Stimulated activated memory B cell treated with anti-CD40 and anti-IgM and Interleukin-4, amounts not matched to agents 10 μg/mL and 1 μg/mL and 100 μg/mL, for 72 hours (primary cell): ENCODE data around the gene POLR2H.
"Not testable (repeated sequence)": the region's sequence is repeated elsewhere in the genome, so short reads cannot be mapped to it uniquely, and the experiment has no call there.

ENCODE experiments used
- ATAC-seq: fragments of 150-1000 bp; cut with Tn5 transposase; 2 replicates; pipeline ENCODE4 v1.10.0; 2021
- H3K27ac Mint-ChIP-seq: one replicate; pipeline ENCODE4 v1.8.0; 2022; ENCODE audit warnings: mild to moderate bottlenecking, mixed read lengths
- H3K27me3 Mint-ChIP-seq: one replicate; pipeline ENCODE4 v1.8.0; 2022; ENCODE audit warnings: mixed read lengths
- H3K36me3 Mint-ChIP-seq: one replicate; pipeline ENCODE4 v1.8.0; 2022; ENCODE audit warnings: mixed read lengths
- H3K4me1 Mint-ChIP-seq: one replicate; pipeline ENCODE4 v1.8.0; 2022; ENCODE audit warnings: mixed read lengths
- H3K4me3 Mint-ChIP-seq: one replicate; pipeline ENCODE4 v1.8.0; 2022; ENCODE audit warnings: mild to moderate bottlenecking, moderate library complexity, mixed read lengths
- H3K9me3 Mint-ChIP-seq: one replicate; pipeline ENCODE4 v1.8.0; 2022; ENCODE audit warnings: mixed read lengths

The POLR2H gene

GRCh38 chr3:184328516-184328915 is 33.0 kb upstream of the POLR2H start:
- ATAC-seq, result no peak
- no peaks in the 10 kb centered on the region for H3K27me3 Mint-ChIP-seq
- H3K9me3 Mint-ChIP-seq, result no peaks in the 10 kb centered on the region
- H3K4me3 Mint-ChIP-seq, result no peak overlapping the region
- H3K4me1 Mint-ChIP-seq, result peaks cover 16% of the 10 kb centered on the region
- peak overlapping the region; percentile 43 for H3K27ac Mint-ChIP-seq
- H3K36me3 Mint-ChIP-seq, result peaks cover 92% of the 10 kb centered on the region

GRCh38 chr3:184332370-184333090 is 29.0 kb upstream of the POLR2H start:
- Mint-ChIP-seq H3K27me3 (peaks cover 4% of the 10 kb centered on the region), H3K36me3 (peaks cover 59% of the 10 kb centered on the region), H3K27ac (peak overlapping the region; percentile 36), H3K4me1 (peaks cover 41% of the 10 kb centered on the region), H3K4me3 (no peak overlapping the region), H3K9me3 (no peaks in the 10 kb centered on the region)
- no peak for ATAC-seq

DNA sequence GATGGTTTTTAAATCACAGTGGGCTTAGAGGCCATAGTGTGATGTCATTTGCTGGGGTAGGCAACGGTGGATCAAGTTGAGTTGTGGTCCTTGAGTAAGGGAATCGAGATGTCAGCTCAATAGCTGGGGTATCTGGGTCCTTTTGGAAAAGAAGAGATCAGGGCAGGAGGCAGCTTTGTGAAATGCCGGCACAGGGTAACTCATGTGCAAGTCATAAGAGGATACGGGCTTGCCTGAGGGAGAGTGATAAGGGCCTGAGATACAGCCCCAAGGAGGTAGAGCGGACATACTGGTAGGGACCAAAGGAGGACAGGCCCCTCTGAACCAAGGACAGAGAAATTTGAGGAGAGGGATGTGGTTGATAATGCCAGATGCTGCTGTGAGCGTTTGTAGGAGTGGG is 28.3 kb upstream of the POLR2H start:
- Mint-ChIP-seq H3K36me3 (peaks cover 52% of the 10 kb centered on the region), H3K27me3 (peaks cover 11% of the 10 kb centered on the region), H3K4me3 (no peak overlapping the region), H3K27ac (peak overlapping the region; percentile 36), H3K9me3 (no peaks in the 10 kb centered on the region), H3K4me1 (peaks cover 48% of the 10 kb centered on the region)
- no peak for ATAC-seq

DNA sequence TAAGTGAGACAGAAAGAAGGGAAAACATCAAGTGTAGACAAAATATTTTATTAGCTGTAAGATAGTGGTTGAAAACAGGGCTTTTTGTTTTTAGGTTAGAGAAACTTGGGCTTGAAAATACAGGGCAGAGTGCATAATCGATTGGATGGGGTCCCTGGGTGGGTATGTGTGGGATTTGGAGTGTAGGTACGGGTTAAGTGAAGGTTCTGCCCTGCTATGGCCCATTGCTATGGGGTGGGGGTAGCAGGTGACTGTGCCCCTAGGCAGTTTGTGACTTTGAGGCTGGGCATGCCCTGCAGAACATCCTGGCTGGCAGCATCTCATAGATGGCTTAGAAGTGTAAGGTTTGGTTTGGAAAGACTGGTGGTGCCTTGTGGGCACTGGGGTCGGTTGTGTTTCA is 27.8 kb upstream of the POLR2H start:
- Mint-ChIP-seq H3K4me1 (peaks cover 51% of the 10 kb centered on the region), H3K4me3 (no peak overlapping the region), H3K27ac (peak overlapping the region; percentile 36), H3K27me3 (peaks cover 14% of the 10 kb centered on the region), H3K9me3 (no peaks in the 10 kb centered on the region), H3K36me3 (peaks cover 47% of the 10 kb centered on the region)
- ATAC-seq, result no peak

GRCh38 chr3:184334470-184335158 is 26.9 kb upstream of the POLR2H start:
- Mint-ChIP-seq H3K36me3 (peaks cover 43% of the 10 kb centered on the region), H3K9me3 (no peaks in the 10 kb centered on the region), H3K27ac (peak overlapping the region; percentile 36), H3K4me1 (peaks cover 54% of the 10 kb centered on the region), H3K4me3 (no peak overlapping the region), H3K27me3 (peaks cover 14% of the 10 kb centered on the region)
- no peak for ATAC-seq

- peak overlapping the region; percentile 89 for H3K4me3 Mint-ChIP-seq
- H3K27ac Mint-ChIP-seq, result peak overlapping the region; percentile 36
- no peak for ATAC-seq
- H3K27me3 Mint-ChIP-seq, result peaks cover 14% of the 10 kb centered on the region
- peaks cover 54% of the 10 kb centered on the region for H3K4me1 Mint-ChIP-seq
- H3K9me3 Mint-ChIP-seq, result no peaks in the 10 kb centered on the region
- H3K36me3 Mint-ChIP-seq, result peaks cover 40% of the 10 kb centered on the region
Observed at GRCh38 chr3:184335291-184335660, 26.2 kb upstream of the POLR2H start.

DNA sequence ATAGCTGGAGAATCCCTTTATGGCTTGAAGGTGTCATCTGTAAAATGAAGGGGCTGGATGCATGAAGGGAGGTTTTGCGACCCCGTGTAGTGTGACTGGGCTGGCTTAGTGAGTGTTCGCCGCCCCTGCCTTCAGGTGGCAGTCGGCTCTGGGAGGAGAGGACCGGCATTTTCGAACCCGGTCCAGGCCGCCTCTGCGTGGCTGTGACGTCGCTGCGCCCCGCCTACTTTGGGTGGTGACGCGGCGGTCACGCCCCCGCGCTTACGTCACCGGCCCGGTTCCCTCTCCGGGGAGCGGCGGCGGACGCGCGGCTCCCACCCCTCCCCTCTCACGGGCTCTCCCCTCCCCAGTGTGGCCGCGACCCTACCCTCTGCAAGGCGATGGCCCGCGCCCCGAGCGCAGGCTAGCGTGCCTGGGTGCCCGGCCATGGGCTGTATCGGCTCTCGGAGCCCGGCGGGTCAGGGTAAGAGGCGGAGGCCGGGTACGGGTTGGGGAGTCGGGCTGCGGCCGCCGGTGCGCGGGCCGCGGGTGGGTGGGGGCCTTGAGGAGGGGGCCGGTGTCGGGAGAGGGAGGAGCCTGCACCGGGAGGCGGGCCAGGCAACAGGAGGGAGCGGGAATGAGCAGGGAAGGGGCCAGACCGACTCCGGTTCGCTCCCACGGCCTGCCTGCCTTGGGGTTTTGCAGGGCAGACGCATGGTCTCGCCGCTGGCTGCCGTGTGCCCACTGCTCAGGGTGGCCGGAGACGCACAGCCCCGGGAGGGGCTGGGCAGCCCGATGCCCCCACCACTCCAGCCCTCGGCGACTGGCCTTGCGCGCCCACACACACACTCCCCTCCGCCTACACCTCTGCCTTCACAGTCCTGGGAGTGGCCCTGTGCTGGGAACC is 25.6 kb upstream of the POLR2H start:
- Mint-ChIP-seq H3K9me3 (no peaks in the 10 kb centered on the region), H3K4me1 (peaks cover 54% of the 10 kb centered on the region), H3K27me3 (peaks cover 14% of the 10 kb centered on the region), H3K4me3 (peak overlapping the region; percentile 89), H3K27ac (peak overlapping the region; percentile 36), H3K36me3 (peaks cover 42% of the 10 kb centered on the region)
- ATAC-seq, result peak; percentile 86

DNA sequence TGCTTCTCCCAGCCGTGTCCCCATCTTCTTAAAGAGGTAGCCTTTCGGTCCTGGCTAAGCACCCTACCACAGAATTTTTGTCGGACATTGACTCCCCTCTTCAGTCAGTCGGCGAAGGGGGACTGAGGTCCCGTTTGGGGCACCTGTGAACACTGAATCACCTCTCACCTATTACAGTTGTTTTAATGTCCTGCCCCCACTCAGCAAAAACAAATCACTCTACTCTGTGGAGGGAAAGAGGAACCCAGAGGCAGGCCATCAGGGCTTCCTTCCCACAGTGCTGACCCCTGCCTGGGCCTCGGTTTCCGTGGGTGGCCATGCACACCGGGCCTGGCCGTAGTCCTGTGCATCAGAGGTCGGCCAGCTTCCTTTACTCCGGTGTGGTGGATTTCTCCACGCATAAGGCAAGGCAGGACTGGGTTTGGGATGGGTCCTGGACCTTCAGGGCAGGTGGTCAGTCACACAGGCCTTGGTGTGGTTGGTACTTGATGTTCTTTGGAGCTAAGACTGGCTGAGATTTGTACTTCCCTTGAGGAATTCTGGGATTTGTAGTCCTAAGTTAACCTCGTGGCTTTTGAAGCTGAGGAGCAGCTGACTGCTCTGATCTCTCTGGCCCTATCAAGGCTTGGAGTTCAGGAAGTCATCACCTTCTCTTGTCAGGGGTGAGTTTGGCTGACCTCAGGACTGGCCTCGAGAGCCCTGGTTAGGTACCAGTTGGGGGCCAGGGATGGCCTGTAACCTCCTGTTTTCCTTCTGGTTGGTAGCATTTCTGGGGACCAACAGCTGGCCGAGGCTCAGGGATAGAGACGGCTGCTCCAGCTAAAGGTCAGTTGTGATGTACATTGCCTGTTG is 24.7 kb upstream of the POLR2H start:
- Mint-ChIP-seq H3K27ac (peak overlapping the region; percentile 36), H3K9me3 (no peaks in the 10 kb centered on the region)

DNA sequence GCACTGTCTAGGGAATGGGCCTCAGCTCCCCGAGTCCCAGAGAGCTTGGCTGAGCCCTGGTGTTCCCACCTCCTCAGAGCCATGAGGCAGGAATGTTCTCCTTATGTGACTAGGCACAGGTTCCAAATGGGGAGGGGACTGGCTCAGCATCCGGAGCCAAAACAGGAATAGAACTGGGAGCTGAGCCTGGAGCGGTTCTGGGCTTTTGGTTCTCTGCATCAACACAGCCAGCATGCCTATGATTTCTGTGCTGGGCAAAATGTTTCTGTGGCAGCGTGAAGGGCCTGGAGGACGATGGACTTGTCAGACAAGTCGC is 24.2 kb upstream of the POLR2H start, which contains the start of gene FAM131A:
FAM131A (plus strand) TSS at position 202 of the 316 bp plus-strand sequence; CDS start at position 233, 31 bp downstream.
- Mint-ChIP-seq H3K27ac (peak within 1 kb of the TSS; percentile 36), H3K4me1 (peaks cover 54% of the 10 kb centered on the region), H3K36me3 (peaks cover 29% of the 10 kb centered on the region), H3K9me3 (no peaks in the 10 kb centered on the region), H3K4me3 (peak within 1 kb of the TSS; percentile 89), H3K27me3 (peaks cover 14% of the 10 kb centered on the region)
- ATAC-seq, result no peak

More for the DNA sequence above, 24.7 kb upstream of the POLR2H start:
- ATAC-seq, result no peak
- peaks cover 34% of the 10 kb centered on the region for H3K36me3 Mint-ChIP-seq
- H3K4me3 Mint-ChIP-seq, result peak overlapping the region; percentile 89
- peaks cover 54% of the 10 kb centered on the region for H3K4me1 Mint-ChIP-seq
- H3K27me3 Mint-ChIP-seq, result peaks cover 14% of the 10 kb centered on the region

GRCh38 chr3:184337981-184338380 is 23.5 kb upstream of the POLR2H start:
- Mint-ChIP-seq H3K4me3 (peak overlapping the region; percentile 11), H3K27me3 (peaks cover 14% of the 10 kb centered on the region), H3K4me1 (peaks cover 48% of the 10 kb centered on the region), H3K9me3 (no peaks in the 10 kb centered on the region), H3K36me3 (peaks cover 28% of the 10 kb centered on the region), H3K27ac (peak overlapping the region; percentile 36)
- no peak for ATAC-seq

- H3K9me3 Mint-ChIP-seq, result no peaks in the 10 kb centered on the region
- peaks cover 43% of the 10 kb centered on the region for H3K4me1 Mint-ChIP-seq
- H3K36me3 Mint-ChIP-seq, result peaks cover 23% of the 10 kb centered on the region
- peaks cover 14% of the 10 kb centered on the region for H3K27me3 Mint-ChIP-seq
- H3K4me3 Mint-ChIP-seq, result peak overlapping the region; percentile 51
- H3K27ac Mint-ChIP-seq, result peak overlapping the region; percentile 36
- no peak for ATAC-seq
Observed at GRCh38 chr3:184338511-184338945, 23.0 kb upstream of the POLR2H start.

GRCh38 chr3:184339001-184339400 is 22.5 kb upstream of the POLR2H start:
- Mint-ChIP-seq H3K27ac (no peak overlapping the region), H3K4me1 (peaks cover 38% of the 10 kb centered on the region), H3K36me3 (peaks cover 18% of the 10 kb centered on the region), H3K9me3 (no peaks in the 10 kb centered on the region), H3K4me3 (peak overlapping the region; percentile 51), H3K27me3 (peaks cover 14% of the 10 kb centered on the region)
- no peak for ATAC-seq

DNA sequence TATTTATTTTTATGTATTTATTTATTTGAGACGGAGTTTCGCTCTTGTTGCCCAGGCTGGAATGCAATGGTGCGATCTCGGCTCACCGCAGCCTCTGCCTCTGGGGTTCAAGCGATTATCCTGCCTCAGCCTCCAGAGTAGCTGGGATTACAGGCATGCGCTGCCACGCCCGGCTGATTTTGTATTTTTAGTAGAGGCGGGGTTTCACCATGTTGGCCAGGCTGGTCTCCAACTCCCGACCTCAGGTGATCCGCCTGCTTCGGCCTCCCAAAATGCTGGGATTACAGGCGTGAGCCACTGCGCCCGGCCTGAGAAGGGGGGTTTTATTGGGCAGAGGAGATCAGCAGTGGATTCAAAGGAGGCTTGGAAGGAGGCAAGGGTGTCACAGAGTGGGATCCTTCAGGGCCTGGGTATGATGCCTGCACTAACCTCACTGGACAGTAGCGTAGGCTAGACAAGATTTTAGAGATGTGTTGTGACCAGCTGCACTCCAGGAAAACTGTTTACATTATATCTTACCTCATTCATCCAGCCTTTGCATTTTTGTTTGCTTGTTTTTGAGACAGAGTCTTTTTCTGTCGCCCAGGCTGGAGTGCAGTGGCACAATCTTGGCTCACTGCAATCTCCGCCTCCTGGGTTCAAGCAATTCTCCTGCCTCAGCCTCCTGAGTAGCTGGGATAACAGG is 21.9 kb upstream of the POLR2H start:
- not testable (repeated sequence) for ATAC-seq, H3K27ac Mint-ChIP-seq, H3K4me3 Mint-ChIP-seq, H3K9me3 Mint-ChIP-seq
- Mint-ChIP-seq H3K4me1 (peaks cover 36% of the 10 kb centered on the region), H3K27me3 (peaks cover 14% of the 10 kb centered on the region), H3K36me3 (peaks cover 19% of the 10 kb centered on the region)

- peaks cover 26% of the 10 kb centered on the region for H3K36me3 Mint-ChIP-seq
- no peak for ATAC-seq
- H3K27me3 Mint-ChIP-seq, result peaks cover 14% of the 10 kb centered on the region
- H3K27ac Mint-ChIP-seq, result no peak overlapping the region
- no peak overlapping the region for H3K4me3 Mint-ChIP-seq
- no peaks in the 10 kb centered on the region for H3K9me3 Mint-ChIP-seq
- peaks cover 23% of the 10 kb centered on the region for H3K4me1 Mint-ChIP-seq
Observed at GRCh38 chr3:184341925-184342324, 19.6 kb upstream of the POLR2H start.
